ENCODE data around the gene ZNF695. TPM values are rescaled to one million over a fixed set of nuclear protein-coding genes. Genes with fewer than 3 reads are reported as not detected.

The ZNF695 gene
- total and polyA plus RNA-seq, 9 of the 15 experiments (the other 6 are each of a cell fraction or from before 2014, with no cell fraction given) = 8.7 to 15.2 (median 10.9) TPM

- TF ChIP-seq, protein P1, sequence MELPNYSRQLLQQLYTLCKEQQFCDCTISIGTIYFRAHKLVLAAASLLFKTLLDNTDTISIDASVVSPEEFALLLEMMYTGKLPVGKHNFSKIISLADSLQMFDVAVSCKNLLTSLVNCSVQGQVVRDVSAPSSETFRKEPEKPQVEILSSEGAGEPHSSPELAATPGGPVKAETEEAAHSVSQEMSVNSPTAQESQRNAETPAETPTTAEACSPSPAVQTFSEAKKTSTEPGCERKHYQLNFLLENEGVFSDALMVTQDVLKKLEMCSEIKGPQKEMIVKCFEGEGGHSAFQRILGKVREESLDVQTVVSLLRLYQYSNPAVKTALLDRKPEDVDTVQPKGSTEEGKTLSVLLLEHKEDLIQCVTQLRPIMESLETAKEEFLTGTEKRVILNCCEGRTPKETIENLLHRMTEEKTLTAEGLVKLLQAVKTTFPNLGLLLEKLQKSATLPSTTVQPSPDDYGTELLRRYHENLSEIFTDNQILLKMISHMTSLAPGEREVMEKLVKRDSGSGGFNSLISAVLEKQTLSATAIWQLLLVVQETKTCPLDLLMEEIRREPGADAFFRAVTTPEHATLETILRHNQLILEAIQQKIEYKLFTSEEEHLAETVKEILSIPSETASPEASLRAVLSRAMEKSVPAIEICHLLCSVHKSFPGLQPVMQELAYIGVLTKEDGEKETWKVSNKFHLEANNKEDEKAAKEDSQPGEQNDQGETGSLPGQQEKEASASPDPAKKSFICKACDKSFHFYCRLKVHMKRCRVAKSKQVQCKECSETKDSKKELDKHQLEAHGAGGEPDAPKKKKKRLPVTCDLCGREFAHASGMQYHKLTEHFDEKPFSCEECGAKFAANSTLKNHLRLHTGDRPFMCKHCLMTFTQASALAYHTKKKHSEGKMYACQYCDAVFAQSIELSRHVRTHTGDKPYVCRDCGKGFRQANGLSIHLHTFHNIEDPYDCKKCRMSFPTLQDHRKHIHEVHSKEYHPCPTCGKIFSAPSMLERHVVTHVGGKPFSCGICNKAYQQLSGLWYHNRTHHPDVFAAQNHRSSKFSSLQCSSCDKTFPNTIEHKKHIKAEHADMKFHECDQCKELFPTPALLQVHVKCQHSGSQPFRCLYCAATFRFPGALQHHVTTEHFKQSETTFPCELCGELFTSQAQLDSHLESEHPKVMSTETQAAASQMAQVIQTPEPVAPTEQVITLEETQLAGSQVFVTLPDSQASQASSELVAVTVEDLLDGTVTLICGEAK (IDR thresholded peaks at IDR 0.05) = peak; percentile 73
- TF ChIP-seq, protein P1 (CRISPR knock-in tag; IDR thresholded peaks at IDR 0.05) = no peak
- no peak for TF ChIP-seq RNF2 (IDR thresholded peaks at IDR 0.05)
- TF ChIP-seq BHLHE40 (IDR thresholded peaks at IDR 0.05; ENCODE audit: low read length) = no peak
- TF ChIP-seq BACH1 (tag; IDR thresholded peaks at IDR 0.05) = no peak
- TF ChIP-seq VEZF1 (CRISPR knock-in tag; IDR thresholded peaks at IDR 0.05) = no peak
- no peak for TF ChIP-seq ARNT (IDR thresholded peaks at IDR 0.05)
- TF ChIP-seq MITF (IDR thresholded peaks at IDR 0.05) = no peak
- TF ChIP-seq CAMTA2 (CRISPR knock-in tag; conservative IDR thresholded peaks at IDR 0.05) = no peak
- TF ChIP-seq FOXA3 (CRISPR knock-in tag; conservative IDR thresholded peaks at IDR 0.05 in 1 of 2, IDR thresholded peaks at IDR 0.05 in 1 of 2) = peak in 1 of 2 experiments; percentile 54; a peak in 1 of 4 replicates
- TF ChIP-seq BCL6 (CRISPR knock-in tag; IDR thresholded peaks at IDR 0.05) = no peak
- no peak; a peak in 1 of 4 replicates for TF ChIP-seq MAZ (CRISPR knock-in tag; conservative IDR thresholded peaks at IDR 0.05 in 1 of 2, IDR thresholded peaks at IDR 0.05 in 1 of 2)
- TF ChIP-seq, protein P2, sequence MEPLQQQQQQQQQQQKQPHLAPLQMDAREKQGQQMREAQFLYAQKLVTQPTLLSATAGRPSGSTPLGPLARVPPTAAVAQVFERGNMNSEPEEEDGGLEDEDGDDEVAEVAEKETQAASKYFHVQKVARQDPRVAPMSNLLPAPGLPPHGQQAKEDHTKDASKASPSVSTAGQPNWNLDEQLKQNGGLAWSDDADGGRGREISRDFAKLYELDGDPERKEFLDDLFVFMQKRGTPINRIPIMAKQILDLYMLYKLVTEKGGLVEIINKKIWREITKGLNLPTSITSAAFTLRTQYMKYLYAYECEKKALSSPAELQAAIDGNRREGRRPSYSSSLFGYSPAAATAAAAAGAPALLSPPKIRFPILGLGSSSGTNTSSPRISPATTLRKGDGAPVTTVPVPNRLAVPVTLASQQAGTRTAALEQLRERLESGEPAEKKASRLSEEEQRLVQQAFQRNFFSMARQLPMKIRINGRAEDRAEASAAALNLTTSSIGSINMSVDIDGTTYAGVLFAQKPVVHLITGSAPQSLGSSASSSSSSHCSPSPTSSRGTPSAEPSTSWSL (CRISPR knock-in tag; IDR thresholded peaks at IDR 0.05; ENCODE audit: borderline replicate concordance) = no peak
- no peak for TF ChIP-seq NCOA1 (IDR thresholded peaks at IDR 0.05; ENCODE audit: low read depth)
These were observed at the start of gene ZNF695 (continued) for GRCh38 chr1:247007511-247008405.

Data from K562 (cell line).